Natural killer cell (primary cell): ENCODE results near the gene COL8A2. TPM values are rescaled to one million over a fixed set of nuclear protein-coding genes. Genes with fewer than 3 reads are reported as not detected.

Experiments
- ATAC-seq, 3 donors: fragments of 150-1000 bp in 2 of 3; fragments of 200-7000 bp in 1 of 3; cut with Tn5 transposase; 1 replicate in 1 of 3; 2 replicates in 2 of 3; pipeline ENCODE4 v1.10.0; 2021; ENCODE audit warnings: mild to moderate bottlenecking in 2 of 3, moderate library complexity in 2 of 3
- DNase-seq, 2 donors: peaks; one replicate each; pipeline versions ENCODE4 v3.0.0 to v3.0.0-alpha.2; 2013 to 2021; ENCODE audit warnings: mixed read lengths in 1 of 2
- H3K27ac ChIP-seq: one replicate; pipeline ENCODE4 v1.5.1; 2013; ENCODE audit warnings: mild to moderate bottlenecking, low read length
- H3K27me3 ChIP-seq: one replicate; pipeline ENCODE4 v1.6.1; 2013; ENCODE audit warnings: low read length; ENCODE audit not compliant: control insufficient read depth, insufficient read depth
- H3K36me3 ChIP-seq: one replicate; pipeline ENCODE4 v1.6.1; 2013; ENCODE audit warnings: low read length; ENCODE audit not compliant: control insufficient read depth, insufficient read depth
- H3K4me1 ChIP-seq: one replicate; pipeline ENCODE4 v1.6.1; 2013; ENCODE audit warnings: low read length; ENCODE audit not compliant: control insufficient read depth, insufficient read depth
- H3K4me3 ChIP-seq: one replicate; pipeline ENCODE4 v1.5.1; 2013; ENCODE audit warnings: low read length
- H3K9me3 ChIP-seq: one replicate; pipeline ENCODE4 v1.6.1; 2013; ENCODE audit warnings: low read length; ENCODE audit not compliant: control insufficient read depth, insufficient read depth
- H3K27ac Mint-ChIP-seq, 2 donors: one replicate each; pipeline ENCODE4 v1.8.0; 2022; ENCODE audit warnings: mild to moderate bottlenecking in 2 of 2, mixed read lengths in 2 of 2, moderate library complexity in 1 of 2
- H3K27me3 Mint-ChIP-seq, 2 donors: one replicate each; pipeline ENCODE4 v1.8.0; 2022; ENCODE audit warnings: low read depth in 2 of 2, mixed read lengths in 2 of 2
- H3K36me3 Mint-ChIP-seq: one replicate; pipeline ENCODE4 v1.8.0; 2022; ENCODE audit warnings: mixed read lengths
- H3K4me1 Mint-ChIP-seq, 2 donors: one replicate each; pipeline ENCODE4 v1.8.0; 2022; ENCODE audit warnings: mixed read lengths in 2 of 2
- H3K4me3 Mint-ChIP-seq: one replicate; pipeline ENCODE4 v1.8.0; 2022; ENCODE audit warnings: mild to moderate bottlenecking, moderate library complexity, mixed read lengths
- H3K9me3 Mint-ChIP-seq, 2 donors: one replicate each; pipeline ENCODE4 v1.8.0; 2022; ENCODE audit warnings: mixed read lengths in 2 of 2
- WGBS: methylation state at CpG from one replicate; pipeline ENCODE4 v1.1.7; 2013; ENCODE audit warnings: missing lambda C conversion rate; ENCODE audit not compliant: insufficient coverage; 5-methylcytosine and 5-hydroxymethylcytosine counted together
- intact Hi-C: fragments of 100-400 bp; cut with micrococcal nuclease; formaldehyde crosslinking; loops from one replicate; pipeline ENCODE4 v1.14.2; 2022
- total RNA-seq, 4 donors: library from RNA; stranded (reverse); fragments of 120-200 nt in 1 of 4; gene quantifications; one replicate each; pipeline versions ENCODE4 v1.2.3 to v1.2.4, GENCODE V29; 2013 to 2022
- TF ChIP-seq, protein P1 (sequence below): fragments of 200-600 bp; IDR thresholded peaks from one replicate; pipeline ENCODE4 v1.8.0; 2022; ENCODE audit warnings: antibody characterized with exemption

Gene COL8A2
- total RNA-seq, 3 donors from 2014 or later (not counting 1 experiment from before 2014, with no cell fraction given), result 0.09 to 0.20 (median 0.14) TPM

DNA sequence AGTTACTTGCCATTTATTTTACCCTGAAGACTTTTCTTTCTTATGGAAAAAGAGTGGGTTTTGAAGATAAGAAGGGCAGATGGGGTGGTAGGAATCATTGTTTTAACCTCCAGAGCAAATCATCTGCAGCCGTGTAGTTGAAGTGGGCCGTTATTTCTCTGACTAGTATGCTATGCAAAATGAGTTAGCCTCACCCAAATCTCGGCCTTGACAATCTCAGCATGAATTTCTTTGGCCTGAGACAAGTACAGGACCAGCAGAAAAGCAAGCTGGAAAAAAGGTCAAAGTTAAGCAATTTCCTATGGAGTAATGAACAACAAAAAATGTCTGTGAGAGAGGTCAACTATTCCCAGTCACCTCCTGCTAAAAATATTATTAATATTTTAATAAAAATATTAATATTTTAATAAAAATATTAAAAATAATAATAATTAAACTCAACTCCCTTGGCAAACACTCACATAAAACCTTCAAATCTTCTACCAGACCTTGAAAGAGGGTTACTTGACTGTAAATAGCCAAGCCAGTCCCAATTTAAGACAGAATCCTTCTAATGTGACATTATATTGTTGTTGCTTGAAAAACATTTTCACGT, 47.9 kb downstream of the COL8A2 start:
- no peaks in the 10 kb centered on the region for H3K27me3 ChIP-seq
- H3K27ac Mint-ChIP-seq, result no peak overlapping the region
- H3K27ac ChIP-seq, result no peak overlapping the region
- intact Hi-C loops, result no loop called here
- H3K4me3 ChIP-seq, result no peak overlapping the region
- H3K9me3 ChIP-seq, result no peaks in the 10 kb centered on the region
- no peaks in the 10 kb centered on the region for H3K36me3 Mint-ChIP-seq
- 82% methylated on average over 4 of the region's 4 CpGs for WGBS
- no peaks in the 10 kb centered on the region for H3K36me3 ChIP-seq
- ATAC-seq, result no peak
- no peak overlapping the region for H3K4me3 Mint-ChIP-seq
- TF ChIP-seq, protein P1, sequence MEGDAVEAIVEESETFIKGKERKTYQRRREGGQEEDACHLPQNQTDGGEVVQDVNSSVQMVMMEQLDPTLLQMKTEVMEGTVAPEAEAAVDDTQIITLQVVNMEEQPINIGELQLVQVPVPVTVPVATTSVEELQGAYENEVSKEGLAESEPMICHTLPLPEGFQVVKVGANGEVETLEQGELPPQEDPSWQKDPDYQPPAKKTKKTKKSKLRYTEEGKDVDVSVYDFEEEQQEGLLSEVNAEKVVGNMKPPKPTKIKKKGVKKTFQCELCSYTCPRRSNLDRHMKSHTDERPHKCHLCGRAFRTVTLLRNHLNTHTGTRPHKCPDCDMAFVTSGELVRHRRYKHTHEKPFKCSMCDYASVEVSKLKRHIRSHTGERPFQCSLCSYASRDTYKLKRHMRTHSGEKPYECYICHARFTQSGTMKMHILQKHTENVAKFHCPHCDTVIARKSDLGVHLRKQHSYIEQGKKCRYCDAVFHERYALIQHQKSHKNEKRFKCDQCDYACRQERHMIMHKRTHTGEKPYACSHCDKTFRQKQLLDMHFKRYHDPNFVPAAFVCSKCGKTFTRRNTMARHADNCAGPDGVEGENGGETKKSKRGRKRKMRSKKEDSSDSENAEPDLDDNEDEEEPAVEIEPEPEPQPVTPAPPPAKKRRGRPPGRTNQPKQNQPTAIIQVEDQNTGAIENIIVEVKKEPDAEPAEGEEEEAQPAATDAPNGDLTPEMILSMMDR, result no peak
- DNase-seq, result no peak
- H3K9me3 Mint-ChIP-seq, result no peaks in the 10 kb centered on the region
- H3K4me1 Mint-ChIP-seq, result no peaks in the 10 kb centered on the region
- H3K4me1 ChIP-seq, result no peaks in the 10 kb centered on the region
- peaks cover 3 to 21% of the 10 kb centered on the region in 2 donors for H3K27me3 Mint-ChIP-seq

DNA sequence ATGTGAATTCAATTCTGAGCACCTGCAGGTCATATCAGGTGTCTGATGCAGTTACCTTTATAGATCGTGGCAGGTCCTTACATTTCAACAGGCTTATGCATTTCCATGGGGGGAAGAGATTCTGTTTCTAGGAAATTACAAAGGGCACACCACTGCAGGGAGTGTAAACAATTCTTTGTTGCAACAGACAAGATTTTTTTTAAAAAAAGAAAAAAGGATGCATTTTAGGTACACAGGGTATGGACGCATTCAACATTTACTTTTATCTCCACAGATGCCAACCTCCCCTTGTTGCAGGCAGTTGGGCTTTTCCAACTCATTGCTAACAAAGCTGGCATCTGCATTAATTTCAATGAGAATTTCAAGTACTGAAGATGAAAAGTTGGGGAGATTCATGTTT, 54.7 kb downstream of the COL8A2 start:
- Histone ChIP-seq H3K4me1 (no peaks in the 10 kb centered on the region), H3K27ac (no peak overlapping the region), H3K9me3 (no peaks in the 10 kb centered on the region), H3K27me3 (no peaks in the 10 kb centered on the region), H3K36me3 (no peaks in the 10 kb centered on the region), H3K4me3 (no peak overlapping the region)
- DNase-seq, result no peak
- no peak overlapping the region for H3K27ac Mint-ChIP-seq
- H3K4me1 Mint-ChIP-seq, result no peaks in the 10 kb centered on the region
- no peaks in the 10 kb centered on the region for H3K9me3 Mint-ChIP-seq
- intact Hi-C loops, result no loop called here
- H3K36me3 Mint-ChIP-seq, result no peaks in the 10 kb centered on the region
- H3K4me3 Mint-ChIP-seq, result no peak overlapping the region
- TF ChIP-seq, protein P1, result no peak
- WGBS, result 82% methylated on average over 1 of the region's 2 CpGs
- H3K27me3 Mint-ChIP-seq, result no peaks in the 10 kb centered on the region
- ATAC-seq, result no peak

DNA sequence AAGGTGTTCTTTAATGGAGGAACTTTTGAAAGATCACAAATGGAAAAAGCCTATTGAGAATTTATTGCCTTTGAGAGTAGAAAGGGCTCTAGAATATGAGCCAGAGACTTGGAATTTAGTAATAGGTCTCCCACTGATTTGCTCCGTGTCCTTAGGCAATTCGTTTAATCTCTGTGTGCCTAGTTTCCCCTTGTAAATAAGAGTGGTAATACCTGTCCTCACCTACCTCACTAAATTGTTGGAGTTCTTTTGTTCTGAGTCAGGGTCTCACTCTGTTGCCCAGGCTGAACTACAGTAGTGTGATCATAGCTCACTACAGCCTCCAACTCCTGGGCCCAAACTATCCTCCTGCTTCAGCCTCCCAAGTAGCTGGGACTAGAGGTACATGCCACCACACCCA, 56.2 kb downstream of the COL8A2 start:
- no peak overlapping the region for H3K27ac Mint-ChIP-seq
- Histone ChIP-seq H3K4me3 (no peak overlapping the region), H3K27me3 (no peaks in the 10 kb centered on the region), H3K27ac (no peak overlapping the region), H3K4me1 (no peaks in the 10 kb centered on the region), H3K9me3 (no peaks in the 10 kb centered on the region), H3K36me3 (no peaks in the 10 kb centered on the region)
- no peaks in the 10 kb centered on the region for H3K36me3 Mint-ChIP-seq
- ATAC-seq (no peak), DNase-seq (no peak)
- intact Hi-C loops, result no loop called here
- H3K4me3 Mint-ChIP-seq, result no peak overlapping the region
- H3K9me3 Mint-ChIP-seq, result no peaks in the 10 kb centered on the region
- WGBS, result no CpG with 5 or more reads among the region's 2 CpGs
- no peaks in the 10 kb centered on the region for H3K27me3 Mint-ChIP-seq
- no peaks in the 10 kb centered on the region for H3K4me1 Mint-ChIP-seq
- TF ChIP-seq, protein P1, result no peak

DNA sequence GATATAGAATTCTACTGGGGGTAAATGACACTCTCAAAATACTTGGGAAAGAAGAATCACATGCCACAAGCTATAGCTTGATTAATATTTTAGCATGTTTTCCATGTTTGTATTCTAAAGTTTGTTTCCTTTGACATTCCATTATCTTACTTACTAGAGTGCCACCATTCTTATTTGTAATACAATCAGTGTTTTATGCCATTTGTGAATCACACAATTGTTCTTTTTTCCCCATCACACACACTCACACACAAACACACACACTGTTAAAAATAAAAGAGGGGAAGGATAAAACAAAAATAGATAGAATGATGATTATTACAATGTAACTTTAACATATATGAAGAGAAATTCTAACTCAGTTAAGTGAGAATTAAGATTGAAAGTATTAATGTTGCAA, 57.2 kb downstream of the COL8A2 start:
- H3K9me3 Mint-ChIP-seq, result no peaks in the 10 kb centered on the region
- H3K36me3 ChIP-seq, result no peaks in the 10 kb centered on the region
- no peaks in the 10 kb centered on the region for H3K27me3 Mint-ChIP-seq
- no peaks in the 10 kb centered on the region for H3K4me1 Mint-ChIP-seq
- H3K9me3 ChIP-seq, result no peaks in the 10 kb centered on the region
- ATAC-seq (no peak), DNase-seq (no peak)
- H3K4me1 ChIP-seq, result no peaks in the 10 kb centered on the region
- H3K4me3 Mint-ChIP-seq, result no peak overlapping the region
- TF ChIP-seq, protein P1, result no peak
- no peaks in the 10 kb centered on the region for H3K36me3 Mint-ChIP-seq
- intact Hi-C loops, result no loop called here
- H3K27me3 ChIP-seq, result no peaks in the 10 kb centered on the region
- no peak overlapping the region for H3K27ac ChIP-seq
- no peak overlapping the region for H3K27ac Mint-ChIP-seq
- H3K4me3 ChIP-seq, result no peak overlapping the region
